ENCODE measurements around the gene EPHB6.

Gene EPHB6

DNA sequence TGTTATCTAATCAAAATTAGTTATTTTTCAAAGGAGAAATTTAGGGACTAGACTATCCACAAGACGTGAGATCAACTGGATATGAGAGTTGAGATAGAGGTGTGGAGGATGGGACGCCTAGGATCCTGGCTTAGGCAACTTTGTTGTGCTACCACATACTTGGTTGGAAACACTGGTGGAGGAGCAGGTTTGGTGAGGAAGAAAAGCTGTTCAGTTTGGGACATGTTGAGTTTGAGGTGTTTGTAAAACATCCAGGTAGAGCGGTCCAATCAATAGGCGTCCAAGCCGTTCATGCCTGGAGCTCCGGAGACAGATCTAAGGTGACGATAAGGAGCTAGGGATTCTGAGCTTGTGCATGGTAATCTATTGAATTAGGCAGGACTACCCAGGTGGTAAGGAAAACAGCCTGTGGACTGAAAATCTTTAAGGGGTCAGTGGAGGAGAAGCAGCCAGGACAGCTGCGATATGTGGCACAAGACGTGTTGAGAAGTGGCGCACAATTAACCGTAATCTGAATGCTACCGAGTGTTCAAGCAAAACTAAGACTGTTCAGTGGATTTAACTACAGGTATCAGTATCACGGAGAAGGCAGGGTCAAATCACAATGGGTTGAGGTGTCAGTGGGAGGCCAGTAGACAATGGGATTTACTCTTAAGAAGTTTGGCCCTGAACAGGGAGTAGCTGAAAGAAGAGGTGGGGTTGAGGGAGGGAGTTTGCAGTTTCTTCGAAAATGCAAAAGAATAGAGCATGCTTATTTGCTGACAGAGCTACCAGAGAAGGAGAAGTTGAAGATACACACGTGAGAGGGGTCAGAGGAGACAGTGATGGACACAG lies 46.8 kb downstream of the EPHB6 start:
- Histone ChIP-seq H3K36me3 (ENCODE audit: control insufficient read depth in 4 of 4, insufficient read depth in 4 of 4, low read length in 3 of 4) (no peaks in the 10 kb centered on the region), H3K27me3 (replicated peaks in 2 of 5; ENCODE audit: control insufficient read depth in 4 of 5, insufficient read depth in 5 of 5, low read length in 4 of 5) (no peaks in the 10 kb centered on the region), H3K4me1 (ENCODE audit: control extremely low read depth in 1 of 4, control insufficient read depth in 4 of 4, insufficient read depth in 4 of 4, low read length in 3 of 4) (no peaks in the 10 kb centered on the region), H3K9me3 (ENCODE audit: control extremely low read depth in 1 of 5, control insufficient read depth in 4 of 5, insufficient read depth in 2 of 5, low read depth in 1 of 5, low read length in 4 of 5) (peaks cover 0 to 13% (median 3%) of the 10 kb centered on the region in 5 experiments), H3K4me3 (ENCODE audit: control insufficient read depth in 1 of 7, extremely low read depth in 1 of 7, insufficient read depth in 4 of 7, low read depth in 2 of 7, low read length in 6 of 7) (no peak overlapping the region), H3K27ac (ENCODE audit: insufficient read depth in 1 of 2, low read depth in 1 of 2, low read length in 2 of 2, poor library complexity in 1 of 2, severe bottlenecking in 2 of 2) (no peak overlapping the region)
- 89% methylated on average over 15 of the region's 15 CpGs for WGBS (ENCODE audit: insufficient coverage)
- DNase-seq: no peak
- ChIA-PET CTCF (interaction anchor here (1.1 to 2.1 kb wide), 4 partner anchors 9 to 100 kb away, joined by 3 to 8 read pairs (median 4); no protein-coding TSS in a partner anchor), POLR2A (interaction anchor here (1.1 kb wide), 1 partner anchor 29 kb away, joined by 3 read pairs; no protein-coding TSS in a partner anchor)

DNA sequence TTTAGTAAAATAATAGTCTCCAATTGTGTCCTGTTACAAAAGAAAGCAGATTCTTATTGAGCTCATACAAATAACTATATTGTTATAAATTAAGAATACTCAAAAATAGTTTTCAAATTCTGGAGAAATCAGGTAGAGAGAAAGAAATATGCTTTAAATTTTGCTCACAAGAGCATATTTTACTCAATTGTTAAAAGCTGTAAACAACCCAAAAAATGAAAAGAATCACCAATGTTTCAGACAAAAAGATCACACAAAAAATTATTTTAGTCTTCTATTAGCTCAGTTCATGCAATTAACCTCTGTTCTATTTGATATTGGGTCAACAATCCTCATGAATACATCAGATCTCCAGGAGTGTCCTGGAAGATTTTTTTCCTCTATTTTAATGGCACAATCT lies 49.3 kb downstream of the EPHB6 start:
- Histone ChIP-seq H3K9me3 (ENCODE audit: control extremely low read depth in 1 of 5, control insufficient read depth in 4 of 5, insufficient read depth in 2 of 5, low read depth in 1 of 5, low read length in 4 of 5) (peaks cover 0 to 13% (median 3%) of the 10 kb centered on the region in 5 experiments), H3K4me3 (ENCODE audit: control insufficient read depth in 1 of 7, extremely low read depth in 1 of 7, insufficient read depth in 4 of 7, low read depth in 2 of 7, low read length in 6 of 7) (no peak overlapping the region), H3K4me1 (ENCODE audit: control extremely low read depth in 1 of 4, control insufficient read depth in 4 of 4, insufficient read depth in 4 of 4, low read length in 3 of 4) (peaks cover 0 to under 1% (median 0%) of the 10 kb centered on the region in 4 experiments), H3K27ac (ENCODE audit: insufficient read depth in 1 of 2, low read depth in 1 of 2, low read length in 2 of 2, poor library complexity in 1 of 2, severe bottlenecking in 2 of 2) (no peak overlapping the region), H3K27me3 (replicated peaks in 2 of 5; ENCODE audit: control insufficient read depth in 4 of 5, insufficient read depth in 5 of 5, low read length in 4 of 5) (no peaks in the 10 kb centered on the region), H3K36me3 (ENCODE audit: control insufficient read depth in 4 of 4, insufficient read depth in 4 of 4, low read length in 3 of 4) (no peaks in the 10 kb centered on the region)
- DNase-seq: no peak
- ChIA-PET POLR2A (no interaction called here), CTCF (interaction anchor here (0.7 to 1.3 kb wide), 2 partner anchors 11 to 98 kb away, joined by 3 to 5 read pairs; no protein-coding TSS in a partner anchor)

DNA sequence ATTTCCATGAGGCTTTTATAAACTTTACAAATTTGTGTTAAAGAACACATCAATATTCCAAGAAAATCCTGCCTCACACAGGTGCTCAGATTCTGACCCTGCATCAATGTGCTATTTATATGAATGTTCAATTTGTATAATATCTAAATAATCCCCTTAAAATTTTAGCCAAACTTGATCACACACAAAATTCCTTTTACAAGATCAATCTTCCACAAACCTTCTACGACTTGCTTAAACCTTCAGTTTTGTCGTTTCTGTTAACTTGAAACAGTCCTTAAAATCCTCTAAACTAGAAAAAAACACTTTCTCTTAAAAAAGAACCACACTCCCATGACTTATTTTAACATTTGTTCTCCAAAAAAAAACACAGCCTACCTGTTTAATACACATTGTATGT lies 50.9 kb downstream of the EPHB6 start:
- Histone ChIP-seq H3K27ac (ENCODE audit: insufficient read depth in 1 of 2, low read depth in 1 of 2, low read length in 2 of 2, poor library complexity in 1 of 2, severe bottlenecking in 2 of 2) (no peak overlapping the region), H3K9me3 (ENCODE audit: control extremely low read depth in 1 of 5, control insufficient read depth in 4 of 5, insufficient read depth in 2 of 5, low read depth in 1 of 5, low read length in 4 of 5) (peaks cover 0 to 13% (median 3%) of the 10 kb centered on the region in 5 experiments), H3K4me3 (ENCODE audit: control insufficient read depth in 1 of 7, extremely low read depth in 1 of 7, insufficient read depth in 4 of 7, low read depth in 2 of 7, low read length in 6 of 7) (no peak overlapping the region), H3K4me1 (ENCODE audit: control extremely low read depth in 1 of 4, control insufficient read depth in 4 of 4, insufficient read depth in 4 of 4, low read length in 3 of 4) (peaks cover 0 to 2% (median 0%) of the 10 kb centered on the region in 4 experiments), H3K36me3 (ENCODE audit: control insufficient read depth in 4 of 4, insufficient read depth in 4 of 4, low read length in 3 of 4) (no peaks in the 10 kb centered on the region), H3K27me3 (replicated peaks in 2 of 5; ENCODE audit: control insufficient read depth in 4 of 5, insufficient read depth in 5 of 5, low read length in 4 of 5) (no peaks in the 10 kb centered on the region)
- no peak for DNase-seq
- WGBS (ENCODE audit: insufficient coverage): 93% methylated on average over 2 of the region's 2 CpGs
- CTCF ChIA-PET: no interaction called here
- POLR2A ChIA-PET: no interaction called here

DNA sequence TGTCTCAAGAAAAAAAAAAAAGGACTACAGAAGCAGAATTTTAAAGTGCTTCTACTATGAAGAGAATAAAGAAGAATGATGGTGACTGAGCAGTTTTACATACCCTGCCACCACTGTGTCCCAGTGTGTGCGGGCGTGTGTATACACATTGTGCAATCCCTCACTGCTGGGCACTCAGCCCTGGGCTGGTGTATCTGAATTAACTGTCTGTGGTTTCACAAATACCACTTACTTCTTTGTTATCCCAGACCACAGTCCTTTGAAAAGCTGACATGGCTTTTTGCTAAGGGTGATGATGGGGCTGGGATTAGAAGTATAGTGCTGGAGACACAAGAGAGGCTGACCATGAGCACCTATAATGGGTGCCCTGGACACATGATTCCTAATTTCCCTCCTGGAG lies 51.8 kb downstream of the EPHB6 start:
- Histone ChIP-seq H3K4me1 (ENCODE audit: control extremely low read depth in 1 of 4, control insufficient read depth in 4 of 4, insufficient read depth in 4 of 4, low read length in 3 of 4) (peaks cover 0 to 2% (median 0%) of the 10 kb centered on the region in 4 experiments), H3K27ac (ENCODE audit: insufficient read depth in 1 of 2, low read depth in 1 of 2, low read length in 2 of 2, poor library complexity in 1 of 2, severe bottlenecking in 2 of 2) (no peak overlapping the region), H3K9me3 (ENCODE audit: control extremely low read depth in 1 of 5, control insufficient read depth in 4 of 5, insufficient read depth in 2 of 5, low read depth in 1 of 5, low read length in 4 of 5) (peaks cover 0 to 13% (median 3%) of the 10 kb centered on the region in 5 experiments), H3K4me3 (ENCODE audit: control insufficient read depth in 1 of 7, extremely low read depth in 1 of 7, insufficient read depth in 4 of 7, low read depth in 2 of 7, low read length in 6 of 7) (no peak overlapping the region), H3K36me3 (ENCODE audit: control insufficient read depth in 4 of 4, insufficient read depth in 4 of 4, low read length in 3 of 4) (no peaks in the 10 kb centered on the region), H3K27me3 (replicated peaks in 2 of 5; ENCODE audit: control insufficient read depth in 4 of 5, insufficient read depth in 5 of 5, low read length in 4 of 5) (no peaks in the 10 kb centered on the region)
- POLR2A ChIA-PET: no interaction called here
- CTCF ChIA-PET: interaction anchor here (1.2 to 1.4 kb wide), 3 partner anchors 12 to 309 kb away, joined by 3 to 4 read pairs (median 3); no protein-coding TSS in a partner anchor
- no CpG with 5 or more reads among the region's 2 CpGs for WGBS (ENCODE audit: insufficient coverage)
- DNase-seq: no peak

- DNase-seq: no peak
- Histone ChIP-seq H3K27ac (ENCODE audit: insufficient read depth in 1 of 2, low read depth in 1 of 2, low read length in 2 of 2, poor library complexity in 1 of 2, severe bottlenecking in 2 of 2) (no peak overlapping the region), H3K9me3 (ENCODE audit: control extremely low read depth in 1 of 5, control insufficient read depth in 4 of 5, insufficient read depth in 2 of 5, low read depth in 1 of 5, low read length in 4 of 5) (peaks cover 0 to 13% (median 3%) of the 10 kb centered on the region in 5 experiments), H3K4me3 (ENCODE audit: control insufficient read depth in 1 of 7, extremely low read depth in 1 of 7, insufficient read depth in 4 of 7, low read depth in 2 of 7, low read length in 6 of 7) (no peak overlapping the region), H3K27me3 (replicated peaks in 2 of 5; ENCODE audit: control insufficient read depth in 4 of 5, insufficient read depth in 5 of 5, low read length in 4 of 5) (peaks cover 0 to 2% (median 0%) of the 10 kb centered on the region in 5 experiments), H3K36me3 (ENCODE audit: control insufficient read depth in 4 of 4, insufficient read depth in 4 of 4, low read length in 3 of 4) (no peaks in the 10 kb centered on the region), H3K4me1 (ENCODE audit: control extremely low read depth in 1 of 4, control insufficient read depth in 4 of 4, insufficient read depth in 4 of 4, low read length in 3 of 4) (peaks cover 0 to 2% (median 0%) of the 10 kb centered on the region in 4 experiments)
- WGBS (ENCODE audit: insufficient coverage): 96% methylated on average over 9 of the region's 11 CpGs
- ChIA-PET CTCF (interaction anchor here (0.9 kb wide), 1 partner anchor 94 kb away, joined by 3 read pairs; no protein-coding TSS in a partner anchor), POLR2A (no interaction called here)
Measured at GRCh38 chr7:142908290-142908689, 53.4 kb downstream of the EPHB6 start.

- peak; percentile 21 to 52 (median 51) for DNase-seq
- peaks cover 0 to 2% (median 0%) of the 10 kb centered on the region in 5 experiments for H3K27me3 ChIP-seq (replicated peaks in 2 of 5; ENCODE audit: control insufficient read depth in 4 of 5, insufficient read depth in 5 of 5, low read length in 4 of 5)
- ChIA-PET POLR2A (no interaction called here), CTCF (interaction anchor here (1.2 to 2.5 kb wide), 13 partner anchors 8 to 309 kb away, joined by 3 to 12 read pairs (median 6); partner anchors contain the start of gene TRPV5)
- no peak overlapping the region for H3K27ac ChIP-seq (ENCODE audit: insufficient read depth in 1 of 2, low read depth in 1 of 2, low read length in 2 of 2, poor library complexity in 1 of 2, severe bottlenecking in 2 of 2)
- peaks cover 0 to 10% (median 3%) of the 10 kb centered on the region in 5 experiments for H3K9me3 ChIP-seq (ENCODE audit: control extremely low read depth in 1 of 5, control insufficient read depth in 4 of 5, insufficient read depth in 2 of 5, low read depth in 1 of 5, low read length in 4 of 5)
- WGBS (ENCODE audit: insufficient coverage): 70% methylated on average over 21 of the region's 21 CpGs
- peaks cover 0 to 2% (median under 1%) of the 10 kb centered on the region in 4 experiments for H3K4me1 ChIP-seq (ENCODE audit: control extremely low read depth in 1 of 4, control insufficient read depth in 4 of 4, insufficient read depth in 4 of 4, low read length in 3 of 4)
- no peak overlapping the region for H3K4me3 ChIP-seq (ENCODE audit: control insufficient read depth in 1 of 7, extremely low read depth in 1 of 7, insufficient read depth in 4 of 7, low read depth in 2 of 7, low read length in 6 of 7)
- H3K36me3 ChIP-seq (ENCODE audit: control insufficient read depth in 4 of 4, insufficient read depth in 4 of 4, low read length in 3 of 4): no peaks in the 10 kb centered on the region
Measured at GRCh38 chr7:142908921-142909890, 54.3 kb downstream of the EPHB6 start.

Measured in common myeloid progenitor, CD34-positive (primary cell).